IMR-90 (cell line): ENCODE results near the gene CTBP2. TPM values are rescaled to one million over a fixed set of nuclear protein-coding genes. Genes with fewer than 3 reads are reported as not detected.

ENCODE experiments used
- ATAC-seq: fragments of 200-7000 bp; cut with Tn5 transposase; 2 replicates; pipeline ENCODE4 v1.9.1; 2020; ENCODE audit warnings: low read depth, mild to moderate bottlenecking, moderate library complexity
- BruUV-seq: library from RNA; stranded (reverse); fragments of 400-500 nt; replicated peaks from 2 replicates; lab custom pipeline; 2021; lab: Mats Ljungman, UMichigan
- CTCF ChIA-PET: fragments of 300-600 bp; formaldehyde crosslinking; extraction: SDS; loops from one replicate; lab custom pipeline; 2021; ENCODE audit warnings: antibody characterized with exemption; lab: Yijun Ruan, JAX
- POLR2A ChIA-PET: fragments of 300-600 bp; sonication (Branson Sonifier 250); formaldehyde crosslinking; loops from one replicate; lab custom pipeline; 2022; ENCODE audit warnings: antibody characterized with exemption; ENCODE audit not compliant: unreplicated experiment; lab: Charles Lee
- DNase-seq: peaks from one replicate; pipeline ENCODE4 v3.0.0; 2013
- H2AFZ ChIP-seq: replicated peaks from 2 replicates; pipeline ENCODE3; 2013; ENCODE audit warnings: low read length, mild to moderate bottlenecking; ENCODE audit not compliant: poor library complexity
- H2AK5ac ChIP-seq: 2 replicates; pipeline ENCODE4 v1.6.1; 2013; ENCODE audit warnings: low read depth, low read length, inconsistent platforms
- H2AK9ac ChIP-seq: replicated peaks from 2 replicates; pipeline ENCODE3; 2013; ENCODE audit warnings: mild to moderate bottlenecking, low read depth, low read length, moderate library complexity; ENCODE audit not compliant: poor library complexity
- H2BK120ac ChIP-seq: 2 replicates; pipeline ENCODE4 v1.6.1; 2013; ENCODE audit warnings: low read depth, low read length, inconsistent platforms
- H2BK15ac ChIP-seq: 3 replicates; pipeline ENCODE4 v1.6.1; 2013; ENCODE audit warnings: low read depth, low read length, inconsistent platforms
- H2BK20ac ChIP-seq: 2 replicates; pipeline ENCODE4 v1.6.1; 2013; ENCODE audit warnings: low read depth, mild to moderate bottlenecking, inconsistent platforms, low read length, moderate library complexity
- H2BK5ac ChIP-seq: 2 replicates; pipeline ENCODE4 v1.6.1; 2013; ENCODE audit warnings: mild to moderate bottlenecking, low read depth, low read length, inconsistent platforms; ENCODE audit not compliant: poor library complexity, severe bottlenecking
- H3K14ac ChIP-seq: replicated peaks from 2 replicates; pipeline ENCODE4 v1.6.1; 2013; ENCODE audit warnings: low read depth, low read length, inconsistent platforms
- H3K18ac ChIP-seq: 2 replicates; pipeline ENCODE4 v1.6.1; 2013; ENCODE audit warnings: low read depth, low read length, control low read depth
- H3K23ac ChIP-seq: 2 replicates; pipeline ENCODE4 v1.6.1; 2013; ENCODE audit warnings: low read depth, low read length, inconsistent platforms
- H3K27ac ChIP-seq: 2 replicates; pipeline ENCODE4 v1.5.1; 2013; ENCODE audit warnings: mild to moderate bottlenecking, control low read depth, low read length; ENCODE audit not compliant: insufficient read depth
- H3K27me3 ChIP-seq: 2 replicates; pipeline ENCODE4 v1.6.1; 2013; ENCODE audit warnings: low read length; ENCODE audit not compliant: control insufficient read depth, insufficient read depth
- H3K36me3 ChIP-seq: 2 replicates; pipeline ENCODE4 v1.6.1; 2013; ENCODE audit warnings: low read length, mixed read lengths; ENCODE audit not compliant: control insufficient read depth, insufficient read depth
- H3K4ac ChIP-seq: 2 replicates; pipeline ENCODE4 v1.6.1; 2013; ENCODE audit warnings: low read depth, low read length, inconsistent platforms
- H3K4me1 ChIP-seq: 2 replicates; pipeline ENCODE4 v1.6.1; 2013; ENCODE audit warnings: low read length, mixed read lengths; ENCODE audit not compliant: control insufficient read depth, insufficient read depth
- H3K4me2 ChIP-seq: 2 replicates; pipeline ENCODE4 v1.6.1; 2013; ENCODE audit warnings: low read depth, mild to moderate bottlenecking, control low read depth, low read length, moderate library complexity
- H3K4me3 ChIP-seq: 2 replicates; pipeline ENCODE4 v1.5.1; 2013; ENCODE audit warnings: low read depth, mild to moderate bottlenecking, control low read depth, low read length, moderate library complexity; ENCODE audit not compliant: insufficient read depth
- H3K56ac ChIP-seq: 2 replicates; pipeline ENCODE4 v1.6.1; 2013; ENCODE audit warnings: low read length, inconsistent platforms; ENCODE audit not compliant: insufficient read depth; ENCODE audit errors: extremely low read depth
- H3K79me1 ChIP-seq, 2 experiments: 2 replicates each; pipeline ENCODE4 v1.6.1; 2013; ENCODE audit warnings: low read length in 2 of 2, inconsistent platforms in 1 of 2, low read depth in 1 of 2
- H3K9ac ChIP-seq: 2 replicates; pipeline ENCODE4 v1.6.1; 2013; ENCODE audit warnings: low read depth, low read length, control low read depth
- H3K9me1 ChIP-seq: 2 replicates; pipeline ENCODE4 v1.6.1; 2013; ENCODE audit warnings: low read length, inconsistent platforms; ENCODE audit not compliant: insufficient read depth
- H3K9me3 ChIP-seq: 2 replicates; pipeline ENCODE4 v1.6.1; 2013; ENCODE audit warnings: low read length; ENCODE audit not compliant: control insufficient read depth, insufficient read depth
- H4K20me1 ChIP-seq: 2 replicates; pipeline ENCODE4 v1.6.1; 2013; ENCODE audit warnings: low read length, inconsistent platforms; ENCODE audit not compliant: insufficient read depth
- H4K5ac ChIP-seq: 2 replicates; pipeline ENCODE4 v1.6.1; 2013; ENCODE audit warnings: mild to moderate bottlenecking, low read depth, low read length, control low read depth
- H4K8ac ChIP-seq, 2 experiments: 2 replicates each; pipeline ENCODE4 v1.6.1; 2013; ENCODE audit warnings: low read depth in 2 of 2, low read length in 2 of 2, control low read depth in 1 of 2, inconsistent platforms in 1 of 2
- H4K91ac ChIP-seq: 2 replicates; pipeline ENCODE4 v1.6.1; 2013; ENCODE audit warnings: low read depth, low read length, inconsistent platforms; ENCODE audit not compliant: insufficient read depth
- BHLHE40 ChIP-seq: fragments of 150-350 bp; IDR thresholded peaks from 2 replicates; pipeline ENCODE4 v1.6.1; 2016; ENCODE audit warnings: mild to moderate bottlenecking, low read depth, low read length
- CEBPB ChIP-seq: IDR thresholded peaks from 2 replicates; pipeline ENCODE4 v1.6.1; 2012; ENCODE audit warnings: low read depth, low read length, improper control_type of control experiment
- CHD1 ChIP-seq: IDR thresholded peaks from 2 replicates; pipeline ENCODE4 v1.6.1; 2012; ENCODE audit warnings: low read depth, low read length, improper control_type of control experiment
- CTCF ChIP-seq: conservative IDR thresholded peaks from 2 replicates; pipeline ENCODE4 v1.5.1; 2012; ENCODE audit warnings: mild to moderate bottlenecking, low read depth, low read length, improper control_type of control experiment
- ELK1 ChIP-seq: fragments of 150-350 bp; IDR thresholded peaks from 2 replicates; pipeline ENCODE4 v1.6.1; 2016; ENCODE audit warnings: low read depth, mild to moderate bottlenecking, low read length, moderate library complexity, borderline replicate concordance
- FOS ChIP-seq: fragments of 150-350 bp; IDR thresholded peaks from 2 replicates; pipeline ENCODE4 v1.6.1; 2016; ENCODE audit warnings: low read depth, low read length
- MAFK ChIP-seq: IDR thresholded peaks from 2 replicates; pipeline ENCODE4 v1.6.1; 2012; ENCODE audit warnings: low read depth, low read length, improper control_type of control experiment
- MAZ ChIP-seq: IDR thresholded peaks from 2 replicates; pipeline ENCODE4 v1.6.1; 2012; ENCODE audit warnings: low read depth, mild to moderate bottlenecking, low read length, improper control_type of control experiment, moderate library complexity, borderline replicate concordance
- MXI1 ChIP-seq: IDR thresholded peaks from 2 replicates; pipeline ENCODE4 v1.6.1; 2012; ENCODE audit warnings: low read depth, mild to moderate bottlenecking, low read length, moderate library complexity, borderline replicate concordance
- NFE2L2 ChIP-seq: fragments of 150-350 bp; IDR thresholded peaks from 2 replicates; pipeline ENCODE4 v1.6.1; 2016; ENCODE audit warnings: low read depth, mild to moderate bottlenecking, low read length
- POLR2A ChIP-seq: IDR thresholded peaks from 2 replicates; pipeline ENCODE4 v1.6.1; 2012; ENCODE audit warnings: mild to moderate bottlenecking, low read depth, low read length
- RAD21 ChIP-seq: IDR thresholded peaks from 2 replicates; pipeline ENCODE4 v1.6.1; 2012; ENCODE audit warnings: low read length, improper control_type of control experiment
- RCOR1 ChIP-seq: IDR thresholded peaks from 2 replicates; pipeline ENCODE4 v1.6.1; 2012; ENCODE audit warnings: mild to moderate bottlenecking, low read length, improper control_type of control experiment; ENCODE audit not compliant: insufficient replicate concordance
- RFX5 ChIP-seq: IDR thresholded peaks from 2 replicates; pipeline ENCODE4 v1.8.0; 2012; ENCODE audit warnings: low read depth, mild to moderate bottlenecking, low read length, moderate library complexity
- SMC3 ChIP-seq: fragments of 150-350 bp; IDR thresholded peaks from 2 replicates; pipeline ENCODE4 v1.6.1; 2016; ENCODE audit warnings: low read depth, mild to moderate bottlenecking, antibody characterized with exemption, low read length, moderate library complexity
- USF2 ChIP-seq: fragments of 150-350 bp; IDR thresholded peaks from 2 replicates; pipeline ENCODE4 v1.6.1; 2017; ENCODE audit warnings: mild to moderate bottlenecking, antibody characterized with exemption, low read length, low read depth
- WGBS, 2 experiments: methylation state at CpG; one replicate each; pipeline versions ENCODE4 v1.1.5 to v1.1.7; 2013; ENCODE audit warnings: missing lambda C conversion rate in 2 of 2; ENCODE audit not compliant: insufficient read length in 1 of 2; ENCODE audit errors: extremely low coverage in 2 of 2; 5-methylcytosine and 5-hydroxymethylcytosine counted together
- dilution Hi-C: fragments of 300-500 bp; cut with HindIII; formaldehyde crosslinking; loops from one replicate; pipeline ENCODE4 v1.14.3; 2018; ENCODE audit warnings: low sequenced_read_pairs; ENCODE audit not compliant: unreplicated experiment
- in situ Hi-C: fragments of 300-500 bp; cut with MboI; formaldehyde crosslinking; loops from 3 replicates; pipeline ENCODE4 v1.14.3; 2019; ENCODE audit warnings: low sequenced_read_pairs, inconsistent platforms, mixed read lengths
- intact Hi-C: fragments of 100-400 bp; cut with micrococcal nuclease; formaldehyde crosslinking; loops from 2 replicates; pipeline ENCODE4 v1.10.0; 2022
- polyA plus RNA-seq, 3 experiments: library from polyadenylated mRNA; depleted of rRNA; stranded (reverse); fragments of >200 nt; gene quantifications; 2 replicates each; pipeline ENCODE4 v1.2.3, GENCODE V29; 2012; ENCODE audit warnings: low replicate concordance in 1 of 3
- total RNA-seq: library from RNA; depleted of rRNA; stranded (reverse); fragments of >200 nt; gene quantifications from 2 replicates; pipeline ENCODE4 v1.2.3, GENCODE V29; 2012

CTBP2 gene
- total and polyA plus RNA-seq, 2 of the 4 experiments (the other 2 are of a cell fraction), result 81.0 to 86.6 TPM

- no peak for DNase-seq
- in situ Hi-C loops, result no loop called here
- no peak overlapping the region for H4K8ac ChIP-seq
- no peak overlapping the region for H3K4me3 ChIP-seq
- peaks cover 29 to 91% of the 10 kb centered on the region in 2 experiments for H3K79me1 ChIP-seq
- H3K9me3 ChIP-seq, result no peaks in the 10 kb centered on the region
- peaks cover 30% of the 10 kb centered on the region; the same call in 1 of the 2 replicates for H3K36me3 ChIP-seq
- ChIA-PET POLR2A (no interaction called here), CTCF (no interaction called here)
- H2BK20ac ChIP-seq, result no peak overlapping the region
- H3K4ac ChIP-seq, result no peak overlapping the region
- H2AK5ac ChIP-seq, result no peak overlapping the region
- H3K4me2 ChIP-seq, result no peak overlapping the region
- H2BK120ac ChIP-seq, result no peak overlapping the region
- H3K18ac ChIP-seq, result no peak overlapping the region
- no peak for ATAC-seq
- intact Hi-C loops, result no loop called here
- no peak overlapping the region for H3K23ac ChIP-seq
- dilution Hi-C loops, result no loop called here
- H2BK5ac ChIP-seq, result no peak overlapping the region
- WGBS, 2 experiments, result 100% methylated on average over 1 of the region's 14 CpGs; no CpG with 5 or more reads in 1 of the 2 experiments
- TF ChIP-seq NFE2L2 (no peak), BHLHE40 (no peak), FOS (no peak), POLR2A (no peak), CEBPB (no peak), RFX5 (no peak), CTCF (no peak), ELK1 (no peak), MAZ (no peak), MXI1 (no peak), CHD1 (no peak), USF2 (no peak), RAD21 (no peak), SMC3 (no peak), MAFK (no peak), RCOR1 (no peak)
- no peak overlapping the region for H2BK15ac ChIP-seq
- H4K91ac ChIP-seq, result no peak overlapping the region
- peaks cover 37% of the 10 kb centered on the region for H3K4me1 ChIP-seq
- peaks cover 72% of the 10 kb centered on the region for H4K20me1 ChIP-seq
- H2AK9ac ChIP-seq, result no peak overlapping the region
- no TSS peak for BruUV-seq
- H3K9ac ChIP-seq, result no peak overlapping the region
- no peak overlapping the region for H3K14ac ChIP-seq
- H3K9me1 ChIP-seq, result peaks cover 39% of the 10 kb centered on the region
- H2AFZ ChIP-seq, result no peak overlapping the region
- H4K5ac ChIP-seq, result no peak overlapping the region
- no peak overlapping the region for H3K27ac ChIP-seq
- H3K27me3 ChIP-seq, result no peaks in the 10 kb centered on the region
- no peak overlapping the region for H3K56ac ChIP-seq
Observed at GRCh38 chr10:125003901-125004467, 156.4 kb downstream of the CTBP2 start.
